Sigmoid colon (tissue), 7 donors: ENCODE results near the gene ELP2. TPM values are rescaled to one million over a fixed set of nuclear protein-coding genes. Genes with fewer than 3 reads are reported as not detected.
A peak's percentile ranks its signal among the peaks of the same experiment; 100 is the strongest.

Source experiments
- DNase-seq: peaks from one replicate; pipeline ENCODE4 v3.0.0-alpha.2; 2019
- H3K27ac ChIP-seq, 4 donors: fragments of 200-600 bp; sonication (generic); one replicate each; pipeline ENCODE4 v1.5.1; 2016 to 2019; ENCODE audit warnings: mild to moderate bottlenecking in 1 of 4
- H3K27me3 ChIP-seq, 3 donors: fragments of 200-600 bp; sonication (generic); one replicate each; pipeline ENCODE4 v1.5.1; 2019; ENCODE audit warnings: mild to moderate bottlenecking in 1 of 3
- H3K36me3 ChIP-seq, 4 donors: fragments of 200-600 bp; sonication (generic); one replicate each; pipeline ENCODE4 v1.5.1; 2016 to 2019
- H3K4me1 ChIP-seq, 4 donors: fragments of 200-600 bp; sonication (generic); one replicate each; pipeline ENCODE4 v1.5.1; 2017 to 2019
- H3K4me3 ChIP-seq, 4 donors: fragments of 200-600 bp; sonication (generic); one replicate each; pipeline ENCODE4 v1.5.1; 2017 to 2019; ENCODE audit warnings: mild to moderate bottlenecking in 2 of 4, moderate library complexity in 1 of 4
- H3K9me3 ChIP-seq, 4 donors: fragments of 200-600 bp in 3 of 4; sonication (generic) in 3 of 4; one replicate each; pipeline versions ENCODE4 v1.5.1 to v1.6.1; 2013 to 2019
- CTCF ChIP-seq, 4 experiments: fragments of 450-650 bp in 3 of 4; fragments of 200-600 bp in 1 of 4; IDR thresholded peaks; one replicate each; pipeline ENCODE4 v1.5.1; 2016 to 2019; ENCODE audit warnings: antibody characterized with exemption in 4 of 4, mild to moderate bottlenecking in 3 of 4, moderate library complexity in 2 of 4
- EP300 ChIP-seq, 4 donors: sonication (generic); formaldehyde crosslinking; IDR thresholded peaks; one replicate each; pipeline ENCODE4 v1.6.1; 2017; ENCODE audit warnings: antibody characterized with exemption in 4 of 4
- POLR2A ChIP-seq, 2 donors: fragments of 450-650 bp; IDR thresholded peaks; one replicate each; pipeline ENCODE4 v1.6.1; 2016; ENCODE audit warnings: antibody characterized with exemption in 2 of 2, mild to moderate bottlenecking in 2 of 2, moderate library complexity in 2 of 2
- POLR2AphosphoS5 ChIP-seq, 4 donors: sonication (generic); formaldehyde crosslinking; IDR thresholded peaks; one replicate each; pipeline ENCODE4 v1.6.1; 2017; ENCODE audit warnings: antibody characterized with exemption in 4 of 4
- WGBS, 2 donors: extraction: QIAGEN DNeasy Blood & Tissue Kit; methylation state at CpG; one replicate each; pipeline ENCODE4 v1.1.7; 2013; 5-methylcytosine and 5-hydroxymethylcytosine counted together
- intact Hi-C: fragments of 100-400 bp; cut with DNase I; formaldehyde crosslinking; loops from one replicate; pipeline ENCODE4 v1.15.1; 2023
- polyA plus RNA-seq, 3 donors: library from polyadenylated mRNA; stranded (reverse); fragments of 200-250 nt; gene quantifications; one replicate each; pipeline ENCODE4 v1.2.3, GENCODE V29; 2013
- total RNA-seq, 4 donors: library from RNA; depleted of rRNA; stranded (reverse); fragments of >200 nt; gene quantifications; one replicate each; pipeline ENCODE4 v1.1.0, GENCODE V29; 2016
- donor health status: healthy with polysubstance abuse.
- donor health status: Bipolar disorder and iron deficiency.
- donor health status: healthy.

Gene ELP2
- total and polyA plus RNA-seq, 7 donors: 14.3 to 77.2 (median 51.7) TPM

DNA sequence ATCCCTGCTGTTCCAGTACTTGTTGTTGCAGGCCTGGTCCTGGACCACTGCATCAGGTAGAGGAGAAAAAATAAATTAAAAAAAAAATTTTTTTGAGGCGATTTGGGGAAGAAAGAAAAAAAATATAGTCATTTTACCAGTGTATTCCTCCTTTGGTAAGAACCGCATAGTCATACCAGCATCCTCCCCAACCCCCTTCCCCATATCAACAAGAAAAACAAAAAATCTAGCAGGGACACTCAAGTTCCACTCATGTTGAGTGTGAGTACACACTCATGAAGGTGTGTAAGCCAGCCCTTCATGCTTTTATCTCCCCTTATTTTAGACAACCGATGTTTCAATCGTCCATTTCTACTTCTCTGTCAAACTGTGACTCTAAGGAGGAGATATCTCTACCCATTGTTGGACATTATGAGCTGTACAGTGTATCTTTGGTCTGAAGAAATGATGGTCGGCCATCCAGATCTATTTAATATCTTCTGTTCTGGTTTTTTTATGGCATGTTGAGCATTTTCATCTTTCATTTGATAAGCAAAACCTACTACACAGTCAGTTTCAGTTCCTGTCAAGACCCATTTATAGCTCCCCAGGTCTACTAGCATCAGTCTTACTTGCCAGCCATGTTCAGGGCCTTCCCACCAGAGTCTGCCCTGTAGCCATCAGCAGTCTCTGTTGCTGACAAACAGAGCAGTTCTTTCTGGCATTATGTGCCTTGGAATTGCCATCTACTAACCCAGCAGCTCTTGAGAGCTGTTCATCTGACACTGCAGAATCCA, 20.0 kb downstream of the ELP2 start:
- TF ChIP-seq POLR2A (IDR thresholded peaks at IDR 0.05) (no peak), POLR2AphosphoS5 (IDR thresholded peaks at IDR 0.05) (no peak)
- Histone ChIP-seq H3K9me3 (no peaks in the 10 kb centered on the region), H3K4me3 (no peak overlapping the region), H3K36me3 (peaks cover 19 to 100% (median 33%) of the 10 kb centered on the region in 4 donors), H3K4me1 (no peaks in the 10 kb centered on the region), H3K27me3 (no peaks in the 10 kb centered on the region), H3K27ac (no peak overlapping the region)
- WGBS, 2 donors: 89 to 93% methylated on average over 5 of the region's 5 CpGs
- intact Hi-C loops: no loop called here
- no peak for DNase-seq

DNA sequence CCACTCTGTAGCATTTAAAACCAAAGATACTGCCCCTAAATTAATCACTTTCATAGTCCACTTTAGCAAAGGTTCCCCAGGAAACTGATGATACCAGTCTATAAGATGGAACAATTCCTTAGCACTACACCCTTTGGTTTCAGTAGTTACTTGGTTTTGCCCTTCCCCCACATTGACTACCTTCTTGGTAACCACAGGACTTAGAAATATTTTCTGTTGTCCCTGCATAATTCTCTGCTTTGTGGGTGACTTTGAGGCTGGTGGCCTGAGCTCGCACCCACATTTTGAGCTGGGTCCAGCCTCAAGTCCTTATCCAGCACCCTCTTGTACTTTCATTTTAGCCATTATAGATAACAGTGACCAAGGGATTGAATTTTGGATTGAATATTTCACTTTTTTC, 23.1 kb downstream of the ELP2 start:
- intact Hi-C loops: no loop called here
- no peak for TF ChIP-seq CTCF (IDR thresholded peaks at IDR 0.05)
- no peak for TF ChIP-seq EP300 (IDR thresholded peaks at IDR 0.05)
- TF ChIP-seq POLR2A (IDR thresholded peaks at IDR 0.05): no peak
- Histone ChIP-seq H3K27me3 (no peaks in the 10 kb centered on the region), H3K9me3 (no peaks in the 10 kb centered on the region), H3K4me3 (no peak overlapping the region), H3K4me1 (peaks cover 0 to 2% (median 0%) of the 10 kb centered on the region in 4 donors), H3K27ac (peak overlapping the region in 1 of 4 donors; percentile 24), H3K36me3 (peaks cover 15 to 100% (median 29%) of the 10 kb centered on the region in 4 donors)
- 92 to 94% methylated on average over 1 of the region's 1 CpG for WGBS, 2 donors
- DNase-seq: no peak

- Histone ChIP-seq H3K4me1 (peaks cover 0 to 6% (median 3%) of the 10 kb centered on the region in 4 donors), H3K36me3 (peaks cover 13 to 98% (median 26%) of the 10 kb centered on the region in 4 donors), H3K4me3 (no peak overlapping the region), H3K27me3 (no peaks in the 10 kb centered on the region), H3K27ac (peak overlapping the region in 1 of 4 donors; percentile 24), H3K9me3 (no peaks in the 10 kb centered on the region)
- intact Hi-C loops: no loop called here
- WGBS, 2 donors: 68 to 80% methylated on average over 4 of the region's 4 CpGs
- DNase-seq: no peak
- TF ChIP-seq CTCF (IDR thresholded peaks at IDR 0.05) (no peak), EP300 (IDR thresholded peaks at IDR 0.05) (no peak), POLR2A (IDR thresholded peaks at IDR 0.05) (no peak), POLR2AphosphoS5 (IDR thresholded peaks at IDR 0.05) (no peak)
Measured at GRCh38 chr18:36153203-36153602, 23.5 kb downstream of the ELP2 start.

DNA sequence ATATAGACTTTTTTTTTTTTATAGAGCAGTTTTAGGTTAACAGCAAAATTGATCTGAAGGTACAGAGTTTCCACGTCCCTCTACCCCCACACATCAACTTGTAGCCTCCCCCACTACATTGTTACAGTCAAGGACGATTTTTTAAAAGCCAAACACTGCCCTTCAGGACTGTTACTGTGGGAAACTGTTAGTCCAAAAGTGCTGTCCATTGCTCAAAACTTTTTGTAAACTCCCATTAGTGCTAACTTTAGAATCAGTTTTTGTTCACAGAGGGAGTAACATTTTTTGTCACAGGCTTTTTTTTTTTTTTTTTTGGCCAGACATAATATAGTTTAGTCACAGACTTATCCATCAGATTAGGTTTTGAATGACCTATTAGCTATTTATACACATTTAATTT, 24.1 kb downstream of the ELP2 start:
- intact Hi-C loops: no loop called here
- TF ChIP-seq CTCF (IDR thresholded peaks at IDR 0.05): no peak
- no peak for TF ChIP-seq EP300 (IDR thresholded peaks at IDR 0.05)
- no peak for TF ChIP-seq POLR2A (IDR thresholded peaks at IDR 0.05)
- no peak for TF ChIP-seq POLR2AphosphoS5 (IDR thresholded peaks at IDR 0.05)
- no peak for DNase-seq
- peaks cover 0 to 11% (median 6%) of the 10 kb centered on the region in 4 donors for H3K4me1 ChIP-seq
- H3K9me3 ChIP-seq: no peaks in the 10 kb centered on the region
- no peaks in the 10 kb centered on the region for H3K27me3 ChIP-seq
- H3K36me3 ChIP-seq: peaks cover 11 to 95% (median 23%) of the 10 kb centered on the region in 4 donors
- H3K27ac ChIP-seq: peak overlapping the region in 1 of 4 donors; percentile 24
- no peak overlapping the region for H3K4me3 ChIP-seq
- 29 to 71% methylated on average over 2 of the region's 2 CpGs for WGBS, 2 donors

- Histone ChIP-seq H3K4me3 (no peak overlapping the region), H3K9me3 (no peaks in the 10 kb centered on the region), H3K36me3 (peaks cover 18 to 95% (median 40%) of the 10 kb centered on the region in 4 donors), H3K27me3 (no peaks in the 10 kb centered on the region), H3K27ac (no peak overlapping the region), H3K4me1 (peaks cover 0 to 11% (median 6%) of the 10 kb centered on the region in 4 donors)
- TF ChIP-seq POLR2AphosphoS5 (IDR thresholded peaks at IDR 0.05): no peak
- TF ChIP-seq EP300 (IDR thresholded peaks at IDR 0.05): no peak
- no peak for TF ChIP-seq POLR2A (IDR thresholded peaks at IDR 0.05)
- no peak for TF ChIP-seq CTCF (IDR thresholded peaks at IDR 0.05)
- 89 to 93% methylated on average over 7 of the region's 7 CpGs for WGBS, 2 donors
- intact Hi-C loops: no loop called here
- no peak for DNase-seq
Measured at GRCh38 chr18:36155851-36156757, 26.4 kb downstream of the ELP2 start.
